ENCODE data around the gene OAT. TPM values are rescaled to one million over a fixed set of nuclear protein-coding genes. Genes with fewer than 3 reads are reported as not detected.
"Not testable (repeated sequence)": the region's sequence is repeated elsewhere in the genome, so short reads cannot be mapped to it uniquely, and the experiment has no call there.

The OAT gene
- total RNA-seq, 1 donor from 2014 or later: 97.1 TPM

- DNase-seq (ENCODE audit: extremely low read depth, low read depth, low spot score): no peak
Measured at GRCh38 chr10:124447751-124448466, 29.2 kb upstream of the OAT start.

- DNase-seq (ENCODE audit: extremely low read depth, low read depth, low spot score): no peak
Measured at GRCh38 chr10:124446830-124447750, 28.4 kb upstream of the OAT start.

- DNase-seq (ENCODE audit: extremely low read depth, low read depth, low spot score): not testable (repeated sequence)
Measured at GRCh38 chr10:124441694-124442093, 23.0 kb upstream of the OAT start.

DNA sequence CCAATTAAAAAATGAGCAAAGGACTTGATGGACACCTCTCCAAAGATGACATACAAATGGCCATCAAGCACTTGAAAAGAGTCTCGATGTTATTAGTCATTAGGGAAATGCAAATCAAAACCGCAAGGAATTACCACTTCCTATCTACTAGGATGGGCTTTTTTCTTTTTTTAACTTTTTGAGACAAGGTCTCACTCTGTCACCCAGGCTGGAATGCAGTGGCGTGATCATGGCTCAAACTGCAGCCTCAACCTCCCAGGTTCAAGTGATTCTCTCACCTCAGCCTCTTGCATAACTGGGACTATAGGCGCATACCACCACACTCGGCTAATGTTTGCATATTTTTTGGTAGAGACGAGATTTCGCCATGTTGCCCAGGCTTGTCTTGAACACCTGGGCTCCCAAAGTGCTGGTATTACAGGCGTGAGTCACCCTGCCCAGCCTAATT lies 17.5 kb upstream of the OAT start:
- DNase-seq (ENCODE audit: extremely low read depth, low read depth, low spot score): no peak

DNA sequence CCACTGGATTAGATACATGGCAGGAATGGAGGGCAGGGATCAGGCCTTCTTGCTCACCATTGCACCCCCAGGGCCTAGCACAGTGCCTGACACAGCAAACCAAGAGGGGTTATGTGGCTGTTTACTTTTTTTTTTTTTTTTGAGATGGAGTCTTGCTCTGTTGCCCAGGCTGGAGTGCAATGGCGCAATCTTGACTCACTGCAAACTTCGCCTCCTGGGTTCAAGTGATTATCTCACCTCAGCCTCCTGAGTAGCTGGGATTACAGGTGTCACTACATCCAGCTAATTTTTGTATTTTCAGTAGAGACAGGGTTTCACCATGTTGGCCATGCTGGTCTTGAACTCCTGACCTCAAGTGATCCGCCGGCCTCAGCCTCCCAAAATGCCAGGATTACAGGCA lies 17.0 kb upstream of the OAT start:
- DNase-seq (ENCODE audit: extremely low read depth, low read depth, low spot score): not testable (repeated sequence)

DNA sequence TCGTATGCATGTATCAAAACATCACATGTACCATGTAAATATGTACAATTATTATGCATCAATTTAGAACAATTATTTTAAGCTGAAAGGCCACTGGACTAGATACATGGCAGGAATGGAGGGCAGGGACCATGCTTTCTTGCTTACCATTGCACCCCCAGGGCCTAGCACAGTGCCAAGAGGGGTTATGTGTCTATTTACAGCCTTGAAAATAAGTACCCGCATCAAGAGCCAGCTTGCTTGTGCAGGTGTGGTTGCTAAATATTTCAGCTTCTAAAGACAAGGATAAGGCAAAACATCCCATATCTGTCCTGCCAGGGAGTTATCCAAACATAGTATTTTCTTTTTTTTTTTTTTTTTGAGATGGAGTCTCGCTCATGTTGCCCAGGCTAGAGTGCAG lies 14.7 kb upstream of the OAT start:
- no peak for DNase-seq (ENCODE audit: extremely low read depth, low read depth, low spot score)

DNA sequence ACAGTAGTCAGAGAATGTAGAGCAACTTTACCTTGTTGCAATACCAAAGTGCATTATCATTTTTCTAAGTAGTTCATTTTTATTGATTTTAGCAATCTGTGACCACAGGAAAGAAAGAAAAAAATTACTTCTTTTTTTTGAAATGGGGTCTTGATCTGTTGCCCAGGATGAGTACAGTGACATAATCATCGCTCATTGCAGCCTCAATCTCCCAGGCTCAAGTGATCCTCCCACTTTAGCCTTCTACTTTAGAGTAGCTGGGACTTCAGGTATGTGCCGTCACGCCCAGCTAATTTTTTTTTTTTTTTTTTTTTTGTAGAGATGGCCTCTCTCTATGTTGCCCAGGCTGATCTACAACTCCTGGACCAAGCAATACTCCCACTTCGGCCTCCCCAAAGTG lies 11.4 kb upstream of the OAT start:
- no peak for DNase-seq (ENCODE audit: extremely low read depth, low read depth, low spot score)

GRCh38 chr10:124429576-124429975 lies 10.9 kb upstream of the OAT start:
- DNase-seq (ENCODE audit: extremely low read depth, low read depth, low spot score): no peak

- no peak for DNase-seq (ENCODE audit: extremely low read depth, low read depth, low spot score)
Measured at GRCh38 chr10:124428207-124428777, 9.6 kb upstream of the OAT start.

- DNase-seq (ENCODE audit: extremely low read depth, low read depth, low spot score): no peak
Measured at GRCh38 chr10:124425227-124425962, 6.7 kb upstream of the OAT start.

GRCh38 chr10:124423813-124424212 lies 5.1 kb upstream of the OAT start:
- DNase-seq (ENCODE audit: extremely low read depth, low read depth, low spot score): no peak

DNA sequence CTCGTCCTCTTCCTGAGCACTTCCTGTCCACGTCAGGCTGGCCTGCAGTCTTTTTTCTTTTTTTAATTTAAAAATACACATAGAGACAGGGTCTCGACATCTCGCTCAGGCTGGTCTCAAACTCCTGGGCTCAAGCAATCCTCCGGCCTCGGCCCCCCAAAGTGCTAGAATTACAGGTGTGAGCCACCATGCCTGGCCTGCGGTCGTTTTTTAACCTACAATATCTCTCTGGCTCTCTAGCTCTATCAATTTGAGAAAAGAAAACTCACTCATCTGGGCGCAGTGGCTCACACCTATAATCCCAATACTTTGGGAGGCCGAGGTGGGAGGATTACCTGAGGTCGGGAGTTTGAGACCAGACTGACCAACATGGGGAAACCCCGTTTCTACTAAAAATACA lies 4.0 kb upstream of the OAT start:
- DNase-seq (ENCODE audit: extremely low read depth, low read depth, low spot score): no peak

GRCh38 chr10:124420254-124420653 lies 1.5 kb upstream of the OAT start:
- no peak for DNase-seq (ENCODE audit: extremely low read depth, low read depth, low spot score)

GRCh38 chr10:124419635-124420034 lies 912 bp upstream of the OAT start:
- no peak for DNase-seq (ENCODE audit: extremely low read depth, low read depth, low spot score)

- no peak for DNase-seq (ENCODE audit: extremely low read depth, low read depth, low spot score)
Measured at GRCh38 chr10:124417895-124418725, 613 bp downstream of the OAT start.

GRCh38 chr10:124416733-124417132 lies 2.0 kb downstream of the OAT start:
- no peak for DNase-seq (ENCODE audit: extremely low read depth, low read depth, low spot score)

DNA sequence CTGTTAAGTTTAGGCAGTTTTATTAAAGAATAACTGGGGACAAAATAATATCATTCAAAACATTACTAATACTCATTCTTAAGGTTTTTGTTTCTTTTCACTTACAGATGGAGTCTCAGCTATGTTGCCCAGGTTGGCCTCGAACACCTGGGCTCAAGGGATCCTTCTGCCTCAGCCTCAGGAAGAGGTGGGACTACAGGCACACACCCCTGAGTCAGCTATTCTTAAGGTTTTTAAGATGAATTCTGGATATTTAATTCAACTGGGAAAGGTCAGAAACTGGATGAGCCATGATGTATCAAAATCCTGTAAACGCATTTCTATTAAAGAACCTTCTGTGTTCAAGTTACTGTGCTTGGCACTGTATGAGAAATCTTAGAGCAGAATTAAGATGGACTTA lies 3.5 kb downstream of the OAT start:
- no peak for DNase-seq (ENCODE audit: extremely low read depth, low read depth, low spot score)

DNA sequence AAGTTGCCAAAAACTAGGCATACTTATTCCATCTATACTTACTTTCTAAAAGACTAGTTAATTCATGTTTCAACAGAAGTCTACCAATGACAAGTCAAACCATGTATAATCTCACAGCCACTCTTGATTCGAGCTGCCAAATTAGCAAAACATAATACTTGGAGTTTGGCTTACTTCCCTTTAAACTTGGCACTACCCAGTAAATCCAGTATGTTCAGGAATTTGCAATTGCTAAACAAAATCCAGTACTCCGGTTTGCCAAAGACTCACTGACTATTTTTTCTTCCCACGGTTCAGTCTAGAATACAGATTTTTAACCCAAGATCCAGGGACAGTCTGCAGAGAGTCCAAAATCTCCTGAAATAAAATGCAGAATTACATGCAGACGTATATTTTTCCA lies 4.6 kb downstream of the OAT start:
- no peak for DNase-seq (ENCODE audit: extremely low read depth, low read depth, low spot score)

DNA sequence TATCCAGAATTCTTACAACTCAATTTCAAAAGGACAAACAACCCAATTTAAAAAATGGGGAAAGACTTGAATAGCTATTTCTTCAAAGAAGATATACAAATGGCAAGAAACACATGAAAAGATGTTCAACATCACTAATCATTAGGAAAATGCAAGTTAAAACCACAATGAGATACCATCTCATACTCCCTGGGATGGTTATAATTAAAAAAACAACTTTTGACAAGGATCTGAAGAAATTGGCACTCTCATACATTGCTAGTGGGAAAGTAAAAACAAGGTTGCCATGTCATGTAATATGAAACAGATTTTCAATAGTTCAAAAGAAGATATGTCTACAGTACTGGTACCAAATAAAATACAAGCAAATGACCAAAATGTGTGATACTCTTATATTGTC lies 9.0 kb downstream of the OAT start:
- DNase-seq (ENCODE audit: extremely low read depth, low read depth, low spot score): no peak

- DNase-seq (ENCODE audit: extremely low read depth, low read depth, low spot score): no peak
Measured at GRCh38 chr10:124408357-124408756, 10.4 kb downstream of the OAT start.
